H9 (cell line): ENCODE results near the gene SRPX2. TPM values are rescaled to one million over a fixed set of nuclear protein-coding genes. Genes with fewer than 3 reads are reported as not detected.

Experiments used
- DNase-seq: peaks from one replicate; pipeline ENCODE4 v3.0.0-alpha.2; 2017
- H2AFZ ChIP-seq: one replicate; pipeline ENCODE4 v1.6.1; 2013; ENCODE audit warnings: mild to moderate bottlenecking, low read length, control low read depth, moderate library complexity
- H2AK5ac ChIP-seq: 2 replicates; pipeline ENCODE4 v1.6.1; 2013; ENCODE audit warnings: low read length, control low read depth, mixed read lengths; ENCODE audit not compliant: insufficient read length
- H2BK120ac ChIP-seq: one replicate; pipeline ENCODE4 v1.6.1; 2013; ENCODE audit warnings: low read depth, mild to moderate bottlenecking, low read length, control low read depth, inconsistent platforms; ENCODE audit not compliant: poor library complexity, severe bottlenecking
- H2BK12ac ChIP-seq: 2 replicates; pipeline ENCODE4 v1.6.1; 2013; ENCODE audit warnings: low read length, control low read depth, mixed read lengths, low read depth; ENCODE audit not compliant: insufficient read length
- H2BK15ac ChIP-seq: 2 replicates; pipeline ENCODE4 v1.6.1; 2013; ENCODE audit warnings: low read depth, low read length, control low read depth
- H2BK20ac ChIP-seq: one replicate; pipeline ENCODE4 v1.6.1; 2013; ENCODE audit warnings: low read depth, mild to moderate bottlenecking, low read length, control low read depth, inconsistent platforms; ENCODE audit not compliant: poor library complexity, severe bottlenecking
- H2BK5ac ChIP-seq: 2 replicates; pipeline ENCODE4 v1.6.1; 2013; ENCODE audit warnings: low read length, control low read depth, mixed read lengths; ENCODE audit not compliant: insufficient read length
- H3K14ac ChIP-seq: 2 replicates; pipeline ENCODE4 v1.6.1; 2013; ENCODE audit warnings: low read length, control low read depth; ENCODE audit not compliant: insufficient read depth
- H3K18ac ChIP-seq: 2 replicates; pipeline ENCODE4 v1.6.1; 2013; ENCODE audit warnings: low read depth, mild to moderate bottlenecking, mixed read lengths, low read length, control low read depth; ENCODE audit not compliant: insufficient read length
- H3K23ac ChIP-seq: 2 replicates; pipeline ENCODE4 v1.6.1; 2013; ENCODE audit warnings: low read length, control low read depth, mixed read lengths, low read depth; ENCODE audit not compliant: insufficient read length
- H3K23me2 ChIP-seq: 2 replicates; pipeline ENCODE4 v1.6.1; 2013; ENCODE audit warnings: low read depth, mild to moderate bottlenecking, mixed read lengths, low read length, control low read depth; ENCODE audit not compliant: insufficient read length, poor library complexity, severe bottlenecking
- H3K27ac ChIP-seq: 2 replicates; pipeline ENCODE4 v1.5.1; 2013; ENCODE audit warnings: low read length, control low read depth, mixed read lengths, low read depth; ENCODE audit not compliant: insufficient read length
- H3K27me3 ChIP-seq: 2 replicates; pipeline ENCODE4 v1.6.1; 2013; ENCODE audit warnings: low read length, control low read depth, inconsistent platforms; ENCODE audit not compliant: insufficient read depth
- H3K4ac ChIP-seq: 2 replicates; pipeline ENCODE4 v1.6.1; 2013; ENCODE audit warnings: low read depth, mild to moderate bottlenecking, control low read depth, inconsistent platforms, low read length, moderate library complexity
- H3K4me1 ChIP-seq: 2 replicates; pipeline ENCODE4 v1.6.1; 2013; ENCODE audit warnings: low read length, control low read depth, inconsistent platforms; ENCODE audit not compliant: insufficient read depth
- H3K4me2 ChIP-seq: 2 replicates; pipeline ENCODE4 v1.6.1; 2013; ENCODE audit warnings: low read length, control low read depth, mixed read lengths; ENCODE audit not compliant: insufficient read length, insufficient read depth
- H3K56ac ChIP-seq: 2 replicates; pipeline ENCODE4 v1.6.1; 2013; ENCODE audit warnings: low read depth, mild to moderate bottlenecking, mixed read lengths, low read length, control low read depth; ENCODE audit not compliant: insufficient read length
- H3K79me1 ChIP-seq: 2 replicates; pipeline ENCODE4 v1.6.1; 2013; ENCODE audit warnings: low read depth, mild to moderate bottlenecking, moderate library complexity, low read length, control low read depth, inconsistent platforms; ENCODE audit not compliant: insufficient read depth, poor library complexity, severe bottlenecking
- H3K79me2 ChIP-seq: 2 replicates; pipeline ENCODE4 v1.6.1; 2013; ENCODE audit warnings: low read length, control low read depth, inconsistent platforms; ENCODE audit not compliant: insufficient read depth
- H3K9ac ChIP-seq: 2 replicates; pipeline ENCODE4 v1.6.1; 2013; ENCODE audit warnings: low read length, control low read depth, mixed read lengths; ENCODE audit not compliant: insufficient read length; ENCODE audit errors: extremely low read depth
- H3K9me3 ChIP-seq: one replicate; pipeline ENCODE4 v1.6.1; 2013; ENCODE audit warnings: low read depth, low read length, inconsistent platforms; ENCODE audit not compliant: control insufficient read depth
- H3T11ph ChIP-seq: one replicate; pipeline ENCODE4 v1.6.1; 2013; ENCODE audit warnings: mild to moderate bottlenecking, low read length, control low read depth, inconsistent platforms
- H4K20me1 ChIP-seq: one replicate; pipeline ENCODE4 v1.6.1; 2013; ENCODE audit not compliant: control insufficient read depth, insufficient read length, insufficient read depth
- H4K5ac ChIP-seq: 2 replicates; pipeline ENCODE4 v1.6.1; 2013; ENCODE audit warnings: low read depth, mild to moderate bottlenecking, mixed read lengths, low read length, control low read depth; ENCODE audit not compliant: insufficient read length
- H4K8ac ChIP-seq: replicated peaks from 2 replicates; pipeline ENCODE4 v1.6.1; 2013; ENCODE audit warnings: low read length, control low read depth, mixed read lengths, low read depth; ENCODE audit not compliant: insufficient read length
- H4K91ac ChIP-seq: 2 replicates; pipeline ENCODE4 v1.6.1; 2013; ENCODE audit warnings: low read depth, mild to moderate bottlenecking, moderate library complexity, mixed read lengths, low read length, control low read depth; ENCODE audit not compliant: insufficient read length
- H3K27ac Mint-ChIP-seq, 3 experiments: 2 replicates in 2 of 3; 3 replicates in 1 of 3; pipeline ENCODE4 v1.8.0; 2020 to 2021; ENCODE audit warnings: mixed read lengths in 3 of 3, mild to moderate bottlenecking in 1 of 3, moderate library complexity in 1 of 3
- H3K27me3 Mint-ChIP-seq: 2 replicates; pipeline ENCODE4 v1.8.0; 2021; ENCODE audit warnings: low read depth, mild to moderate bottlenecking, moderate library complexity, mixed read lengths
- H3K36me3 Mint-ChIP-seq, 3 experiments: 2 replicates in 2 of 3; 3 replicates in 1 of 3; pipeline ENCODE4 v1.8.0; 2020 to 2021; ENCODE audit warnings: low read depth in 3 of 3, mixed read lengths in 3 of 3; ENCODE audit not compliant: insufficient read depth in 1 of 3
- H3K4me1 Mint-ChIP-seq, 2 experiments: 2 replicates each; pipeline ENCODE4 v1.8.0; 2020; ENCODE audit warnings: mixed read lengths in 2 of 2
- H3K4me3 Mint-ChIP-seq, 2 experiments: 2 replicates in 1 of 2; 3 replicates in 1 of 2; pipeline ENCODE4 v1.8.0; 2020 to 2021; ENCODE audit warnings: mild to moderate bottlenecking in 2 of 2, mixed read lengths in 2 of 2, moderate library complexity in 1 of 2
- H3K9me3 Mint-ChIP-seq, 2 experiments: 2 replicates in 1 of 2; 3 replicates in 1 of 2; pipeline ENCODE4 v1.8.0; 2020; ENCODE audit warnings: mild to moderate bottlenecking in 2 of 2, mixed read lengths in 2 of 2, moderate library complexity in 1 of 2
- CTCF ChIP-seq: fragments of 200-600 bp; sonication (generic); conservative IDR thresholded peaks from 3 replicates; pipeline ENCODE4 v1.8.0; 2021; ENCODE audit warnings: antibody characterized with exemption, mild to moderate bottlenecking
- WGBS: extraction: QIAGEN DNeasy Blood & Tissue Kit; methylation state at CpG from one replicate; pipeline ENCODE4 v1.1.7; 2013; ENCODE audit warnings: missing lambda C conversion rate, low lambda C conversion rate, mixed read lengths; ENCODE audit not compliant: insufficient read length; ENCODE audit errors: extremely low coverage; 5-methylcytosine and 5-hydroxymethylcytosine counted together
- total RNA-seq: library from RNA; stranded (reverse); gene quantifications from 2 replicates; pipeline ENCODE4 v1.2.1, GENCODE V29; 2021

Gene SRPX2
- total RNA-seq, 1 experiment from 2014 or later: not detected

GRCh38 chrX:100680756-100681155 lies 36.8 kb downstream of the SRPX2 start:
- Histone ChIP-seq H2BK20ac (no peak overlapping the region), H2BK15ac (no peak overlapping the region), H3K4ac (no peak overlapping the region), H4K91ac (no peak overlapping the region), H3K23me2 (no peaks in the 10 kb centered on the region), H4K20me1 (no peaks in the 10 kb centered on the region), H3T11ph (no peak overlapping the region), H2AK5ac (no peak overlapping the region), H3K56ac (no peak overlapping the region), H3K18ac (no peak overlapping the region), H3K79me1 (no peaks in the 10 kb centered on the region), H4K5ac (no peak overlapping the region), H2BK120ac (no peak overlapping the region), H3K9ac (no peak overlapping the region), H4K8ac (no peak overlapping the region), H3K14ac (no peak overlapping the region), H2BK12ac (no peak overlapping the region), H3K23ac (no peak overlapping the region), H3K79me2 (no peaks in the 10 kb centered on the region), H2BK5ac (no peak overlapping the region), H3K4me1 (no peaks in the 10 kb centered on the region), H2AFZ (no peak overlapping the region), H3K27ac (no peak overlapping the region), H3K4me2 (no peak overlapping the region), H3K27me3 (no peaks in the 10 kb centered on the region), H3K9me3 (no peaks in the 10 kb centered on the region)
- Mint-ChIP-seq H3K4me1 (no peaks in the 10 kb centered on the region), H3K4me3 (no peak overlapping the region), H3K27me3 (peaks cover 6% of the 10 kb centered on the region), H3K9me3 (peaks cover 3 to 48% of the 10 kb centered on the region in 2 experiments; a peak in 4 of 5 replicates), H3K36me3 (peaks cover 0 to 2% (median 0%) of the 10 kb centered on the region in 3 experiments; a peak in 1 of 7 replicates), H3K27ac (no peak overlapping the region)
- no peak for TF ChIP-seq CTCF
- WGBS: no CpG with 5 or more reads among the region's 2 CpGs
- DNase-seq: no peak
